HG03457 (cell line): ENCODE measurements around the gene SPATA31C2.
"Not testable (repeated sequence)": the region's sequence is repeated elsewhere in the genome, so short reads cannot be mapped to it uniquely, and the experiment has no call there.

Experiments used
- ATAC-seq: cut with Tn5 transposase; IDR thresholded peaks from one replicate; pipeline ENCODE4 v1.9.1; 2021; ENCODE audit warnings: moderate number of reproducible peaks; ENCODE audit not compliant: unreplicated experiment

The SPATA31C2 gene

GRCh38 chr9:88138375-88138774 is at the start of gene SPATA31C2:
SPATA31C2 (minus strand) TSS chr9:88138475; CDS start chr9:88138446, 29 bp downstream.
- not testable (repeated sequence) for ATAC-seq

GRCh38 chr9:88187631-88188030 is 49.4 kb upstream of the SPATA31C2 start:
- no peak for ATAC-seq

- ATAC-seq: no peak
These were observed 48.3 kb upstream of the SPATA31C2 start for GRCh38 chr9:88186495-88187110.

- ATAC-seq: no peak
These were observed 46.7 kb upstream of the SPATA31C2 start for GRCh38 chr9:88184976-88185375.

GRCh38 chr9:88183798-88184495 is 45.7 kb upstream of the SPATA31C2 start:
- ATAC-seq: no peak

- no peak for ATAC-seq
These were observed 44.2 kb upstream of the SPATA31C2 start for GRCh38 chr9:88182501-88182900.

GRCh38 chr9:88180081-88180765 is 41.9 kb upstream of the SPATA31C2 start:
- no peak for ATAC-seq

- ATAC-seq: no peak
These were observed 40.8 kb upstream of the SPATA31C2 start for GRCh38 chr9:88179062-88179521.

GRCh38 chr9:88178641-88179040 is 40.4 kb upstream of the SPATA31C2 start:
- ATAC-seq: no peak

- ATAC-seq: no peak
These were observed 39.1 kb upstream of the SPATA31C2 start for GRCh38 chr9:88177371-88177770.

- ATAC-seq: no peak
These were observed 36.0 kb upstream of the SPATA31C2 start for GRCh38 chr9:88174324-88174723.

GRCh38 chr9:88173378-88173999 is 35.2 kb upstream of the SPATA31C2 start:
- no peak for ATAC-seq

- ATAC-seq: no peak
These were observed 31.4 kb upstream of the SPATA31C2 start for GRCh38 chr9:88169700-88170099.

- no peak for ATAC-seq
These were observed 30.3 kb upstream of the SPATA31C2 start for GRCh38 chr9:88168564-88168963.

GRCh38 chr9:88166660-88167059 is 28.4 kb upstream of the SPATA31C2 start:
- ATAC-seq: no peak

- no peak for ATAC-seq
These were observed 26.6 kb upstream of the SPATA31C2 start for GRCh38 chr9:88164850-88165249.

GRCh38 chr9:88161144-88161543 is 22.9 kb upstream of the SPATA31C2 start:
- ATAC-seq: no peak

- ATAC-seq: no peak
These were observed 5.8 kb upstream of the SPATA31C2 start for GRCh38 chr9:88143957-88144625.

GRCh38 chr9:88143179-88143578 is 4.9 kb upstream of the SPATA31C2 start:
- no peak for ATAC-seq

GRCh38 chr9:88133552-88133951 is 4.7 kb downstream of the SPATA31C2 start:
- ATAC-seq: not testable (repeated sequence)

GRCh38 chr9:88129556-88129955 is 8.7 kb downstream of the SPATA31C2 start:
- ATAC-seq: not testable (repeated sequence)
